ENCODE measurements around the gene CNST.
"Not testable (repeated sequence)": the region's sequence is repeated elsewhere in the genome, so short reads cannot be mapped to it uniquely, and the experiment has no call there.

The CNST gene

DNA sequence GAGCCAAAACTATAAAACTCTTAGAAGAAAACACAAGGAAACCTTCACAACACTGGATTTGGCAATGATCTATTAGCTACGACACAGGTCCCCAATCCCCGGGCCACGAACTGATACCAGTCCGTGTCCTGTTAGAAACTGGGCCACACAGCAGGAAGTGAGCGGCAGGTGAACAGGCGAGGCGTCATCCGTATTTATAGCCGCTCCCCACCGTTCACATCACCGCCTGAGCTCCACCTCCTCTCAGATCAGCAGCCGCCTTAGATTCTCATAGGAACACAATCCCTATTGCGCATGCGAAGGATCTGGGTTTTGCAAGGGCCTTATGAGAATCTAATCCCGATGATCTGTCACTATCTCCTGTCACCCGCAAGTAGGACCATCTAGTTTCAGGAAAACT, 12.1 kb upstream of the CNST start:
- DNase-seq (ENCODE audit: low read depth) = no peak
- no peak for TF ChIP-seq CTCF (conservative IDR thresholded peaks at IDR 0.05; ENCODE audit: low read depth, low read length)
- H3K4me3 ChIP-seq (ENCODE audit: low read depth, low read length) = no peak overlapping the region

DNA sequence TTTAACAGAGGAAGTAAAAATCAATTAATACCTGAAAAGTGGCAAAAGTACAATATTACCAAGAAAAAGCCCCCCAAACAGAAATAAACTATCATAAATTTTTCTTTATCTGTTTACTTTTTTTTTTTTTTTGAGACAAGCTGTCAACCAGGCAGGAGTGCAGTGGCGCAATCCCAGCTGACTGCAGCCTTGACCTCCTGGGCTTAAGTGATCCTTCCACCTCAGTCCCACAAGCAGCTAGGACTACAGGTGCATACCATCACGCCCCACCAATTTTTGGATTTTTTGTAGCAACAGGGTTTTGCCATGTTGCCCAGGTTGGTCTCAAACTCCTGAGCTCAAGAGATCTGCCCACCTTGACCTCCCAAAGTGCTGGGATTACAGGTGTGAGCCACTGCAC, 8.2 kb upstream of the CNST start:
- no peak for DNase-seq (ENCODE audit: low read depth)
- no peak for TF ChIP-seq CTCF (conservative IDR thresholded peaks at IDR 0.05; ENCODE audit: low read depth, low read length)

GRCh38 chr1:246559310-246559709, 6.9 kb upstream of the CNST start:
- no peak for TF ChIP-seq CTCF (conservative IDR thresholded peaks at IDR 0.05; ENCODE audit: low read depth, low read length)
- H3K4me3 ChIP-seq (ENCODE audit: low read depth, low read length) = no peak overlapping the region
- no peak for DNase-seq (ENCODE audit: low read depth)

More for the DNA sequence above, 8.2 kb upstream of the CNST start:
- H3K4me3 ChIP-seq (ENCODE audit: low read depth, low read length) = no peak overlapping the region

DNA sequence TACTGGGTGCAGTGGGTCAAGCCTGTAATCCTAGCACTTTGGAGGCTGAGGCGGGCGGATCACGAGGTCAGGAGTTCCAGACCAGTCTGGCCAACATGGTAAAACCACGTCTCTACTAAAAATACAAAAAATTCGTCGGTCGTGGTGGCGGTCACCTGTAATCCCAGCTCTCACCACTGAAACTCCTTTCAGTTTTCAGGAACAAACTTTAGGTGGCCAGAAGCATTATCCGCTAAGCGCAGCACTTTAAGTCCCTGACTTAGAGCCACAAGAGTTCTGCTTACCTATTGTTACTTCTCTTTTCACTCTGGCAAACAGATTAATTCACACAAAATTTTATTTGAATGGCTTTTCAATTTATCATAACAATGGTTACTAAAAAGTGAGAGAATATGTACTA, 5.4 kb upstream of the CNST start:
- DNase-seq (ENCODE audit: low read depth) = not testable (repeated sequence)

GRCh38 chr1:246564839-246565750, 1.2 kb upstream of the CNST start:
- H3K4me3 ChIP-seq (ENCODE audit: low read depth, low read length) = peak overlapping the region; percentile 97
- no peak for DNase-seq (ENCODE audit: low read depth)
- no peak for TF ChIP-seq CTCF (conservative IDR thresholded peaks at IDR 0.05; ENCODE audit: low read depth, low read length)

More for the DNA sequence above, 5.4 kb upstream of the CNST start:
- TF ChIP-seq CTCF (conservative IDR thresholded peaks at IDR 0.05; ENCODE audit: low read depth, low read length) = peak; percentile 12
- not testable (repeated sequence) for H3K4me3 ChIP-seq (ENCODE audit: low read depth, low read length)

DNA sequence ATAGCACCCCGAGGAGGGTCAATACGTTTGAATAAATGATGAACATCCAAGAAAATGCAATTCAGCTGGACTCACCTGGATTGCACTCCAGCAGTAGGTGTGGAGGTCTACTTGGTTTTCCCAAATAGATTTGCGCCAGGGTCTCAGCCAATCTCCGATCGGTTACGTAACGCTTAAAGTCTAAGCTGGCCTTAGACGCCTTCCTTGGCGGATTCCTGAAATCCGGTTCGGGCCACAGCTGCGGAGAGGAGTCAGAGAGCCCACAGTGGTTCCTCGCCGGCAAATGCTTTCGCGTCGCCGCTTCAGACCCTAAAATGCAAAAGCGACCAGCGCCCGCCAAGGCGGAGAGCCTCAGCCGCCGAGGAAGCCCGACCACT, 517 bp upstream of the CNST start:
- DNase-seq (ENCODE audit: low read depth) = no peak
- no peak for TF ChIP-seq CTCF (conservative IDR thresholded peaks at IDR 0.05; ENCODE audit: low read depth, low read length)
- H3K4me3 ChIP-seq (ENCODE audit: low read depth, low read length) = peak overlapping the region; percentile 97
